HG03457 (cell line): ENCODE measurements around the gene PEAK1.

ENCODE experiments used
- ATAC-seq: cut with Tn5 transposase; IDR thresholded peaks from one replicate; pipeline ENCODE4 v1.9.1; 2021; ENCODE audit warnings: moderate number of reproducible peaks; ENCODE audit not compliant: unreplicated experiment

Gene PEAK1

GRCh38 chr15:77068633-77069032, 351.3 kb downstream of the PEAK1 start:
- ATAC-seq = no peak

- no peak for ATAC-seq
Measured at GRCh38 chr15:77067691-77068367, 352.1 kb downstream of the PEAK1 start.

DNA sequence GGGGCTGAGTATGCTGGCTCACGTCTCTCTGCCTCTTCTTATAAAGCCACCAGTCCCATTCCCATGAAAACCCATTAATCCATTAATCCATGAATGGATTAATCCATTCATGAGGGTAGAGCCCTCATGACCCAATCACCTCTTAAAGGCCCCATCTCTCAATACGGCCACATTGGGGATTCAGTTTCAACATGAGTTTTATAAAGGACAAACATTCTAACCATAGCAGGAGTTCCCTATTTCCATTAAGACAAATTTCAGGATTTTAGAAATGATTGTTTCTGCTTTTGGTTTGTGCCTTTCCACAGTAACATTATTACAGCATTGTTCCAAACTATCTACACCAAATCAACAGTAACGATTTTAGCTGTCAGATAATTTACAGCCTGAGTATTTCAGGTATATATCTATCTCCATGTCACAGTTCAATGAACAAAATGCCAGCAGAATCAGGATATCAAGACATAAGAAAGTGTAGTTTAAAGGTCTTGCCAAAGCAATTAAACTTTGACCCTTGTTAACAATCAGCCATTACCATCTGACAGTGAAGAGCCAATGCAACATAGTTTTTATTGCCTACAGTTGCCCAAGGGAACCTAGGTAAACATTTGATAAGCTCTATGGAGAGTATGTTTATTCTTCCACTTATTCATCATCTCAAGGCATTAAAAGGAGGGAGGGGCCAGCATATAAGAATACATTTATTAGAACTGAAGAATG, 352.8 kb downstream of the PEAK1 start:
- no peak for ATAC-seq

- ATAC-seq = no peak
Measured at GRCh38 chr15:77064539-77065308, 355.2 kb downstream of the PEAK1 start.

DNA sequence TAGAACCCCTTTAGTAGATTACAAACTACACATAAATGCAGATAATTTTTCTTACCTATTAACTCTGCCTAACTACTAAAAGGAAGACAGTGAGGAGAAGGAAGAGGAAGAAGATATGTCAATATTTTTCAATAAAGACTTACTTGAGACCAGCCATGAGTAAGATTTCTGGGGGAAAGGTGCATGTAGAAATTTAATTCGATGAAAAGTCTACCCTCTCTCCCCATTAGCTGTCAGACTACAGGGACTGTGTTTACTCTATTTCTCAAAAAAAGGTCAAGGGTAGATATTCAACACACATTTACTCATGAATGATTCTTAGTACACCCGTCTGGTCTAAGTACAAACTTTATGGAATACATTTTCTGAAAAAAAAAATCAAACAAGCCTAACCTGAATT, 355.8 kb downstream of the PEAK1 start:
- no peak for ATAC-seq

- ATAC-seq = no peak
Measured at GRCh38 chr15:77063249-77063648, 356.7 kb downstream of the PEAK1 start.

- ATAC-seq = no peak
Measured at GRCh38 chr15:77060546-77060945, 359.4 kb downstream of the PEAK1 start.

GRCh38 chr15:77059786-77060361, 360.0 kb downstream of the PEAK1 start:
- no peak for ATAC-seq

DNA sequence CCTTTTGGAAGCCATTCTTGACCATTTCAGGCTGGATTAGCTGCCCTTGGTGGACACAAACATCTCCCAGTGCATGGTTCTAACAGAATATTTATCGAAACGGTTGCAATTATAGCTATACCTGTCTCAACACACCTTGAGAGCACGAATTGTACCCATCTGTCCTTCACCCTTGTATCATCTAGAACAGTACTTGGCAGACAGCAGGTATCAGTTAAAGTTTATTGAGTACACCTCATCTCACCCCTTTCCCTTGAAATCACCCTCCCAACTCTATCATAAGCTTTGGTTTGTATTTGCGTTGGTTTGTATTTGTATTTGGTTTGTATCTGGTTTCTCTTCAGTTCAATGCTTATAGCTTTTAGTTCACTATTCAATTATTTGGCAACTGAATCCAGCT, 361.4 kb downstream of the PEAK1 start:
- no peak for ATAC-seq

GRCh38 chr15:77057685-77058084, 362.2 kb downstream of the PEAK1 start:
- ATAC-seq = no peak

DNA sequence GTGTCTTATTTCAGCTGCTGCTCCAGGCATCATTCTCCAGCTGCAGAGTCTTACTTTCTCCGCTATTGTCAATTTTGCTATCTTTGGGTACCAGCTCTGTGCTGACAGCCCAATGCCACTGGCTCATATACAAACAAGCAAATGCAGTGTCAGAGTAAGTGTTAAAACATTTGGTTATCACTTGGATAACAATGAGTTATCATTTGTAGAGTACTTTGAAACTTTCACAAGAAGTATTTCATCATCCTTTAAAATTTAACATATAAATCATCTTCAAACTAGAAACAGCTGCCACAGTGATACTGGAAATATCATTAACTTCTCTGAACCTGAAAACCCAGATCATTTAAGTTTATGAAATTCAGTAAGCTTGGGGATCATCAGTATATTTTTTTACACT, 362.8 kb downstream of the PEAK1 start:
- ATAC-seq = no peak

DNA sequence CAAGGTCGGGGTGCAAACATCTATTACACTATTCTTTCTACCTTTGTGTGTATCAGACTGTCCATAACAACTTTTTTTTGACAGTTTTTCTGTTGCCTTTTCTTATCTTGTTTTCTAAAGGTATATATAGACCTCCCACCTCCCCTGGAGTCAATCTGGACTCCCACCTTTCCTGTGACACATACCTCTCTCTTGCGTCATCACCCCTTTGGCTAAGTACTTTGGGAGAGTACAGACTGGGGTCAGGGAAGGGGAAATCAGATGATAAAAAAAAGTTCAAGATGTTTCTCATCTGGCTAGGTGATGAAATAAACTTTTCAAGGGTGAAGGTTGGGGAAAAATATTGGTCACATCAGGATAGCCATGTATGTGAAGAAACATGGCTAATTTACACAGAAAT, 366.2 kb downstream of the PEAK1 start:
- no peak for ATAC-seq

GRCh38 chr15:77052556-77052955, 367.3 kb downstream of the PEAK1 start:
- no peak for ATAC-seq
